Suppressor macrophage treated with lipopolysaccharide for 4 hours (primary cell): ENCODE results near the gene ZNF133.
A peak's percentile ranks its signal among the peaks of the same experiment; 100 is the strongest.
"Not testable (repeated sequence)": the region's sequence is repeated elsewhere in the genome, so short reads cannot be mapped to it uniquely, and the experiment has no call there.

ENCODE experiments used
- DNase-seq: peaks from one replicate; pipeline ENCODE4 v3.0.0-alpha.2; 2020

The ZNF133 gene

GRCh38 chr20:18287546-18287914 lies 797 bp upstream of the ZNF133 start:
- DNase-seq, result no peak

DNA sequence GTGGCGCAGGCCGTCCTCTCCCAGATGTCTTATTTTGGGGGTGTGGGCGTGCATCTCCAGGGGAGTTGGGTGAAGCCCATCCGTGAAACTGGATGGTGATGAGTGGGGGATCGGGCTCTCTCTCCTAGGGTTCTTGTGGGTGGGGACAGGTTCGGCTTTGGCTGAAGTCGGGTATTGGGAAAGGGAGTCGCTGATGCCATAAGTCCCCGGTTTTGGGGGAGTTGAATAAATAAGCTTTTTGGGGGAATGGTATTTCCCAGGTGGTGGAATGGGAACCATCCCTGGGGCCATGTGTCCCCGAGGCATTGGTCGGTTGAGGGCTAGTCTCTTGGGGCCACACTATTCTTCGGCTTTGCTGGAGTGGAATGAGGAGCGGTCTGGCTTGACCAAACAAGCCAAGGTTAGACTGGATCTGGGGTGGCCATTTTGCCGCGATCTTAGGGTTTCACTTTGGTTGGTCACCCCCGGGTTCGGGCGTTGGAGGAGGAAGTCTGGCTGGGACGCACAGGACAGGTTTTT lies 481 bp downstream of the ZNF133 start:
- DNase-seq, result peak; percentile 22

DNA sequence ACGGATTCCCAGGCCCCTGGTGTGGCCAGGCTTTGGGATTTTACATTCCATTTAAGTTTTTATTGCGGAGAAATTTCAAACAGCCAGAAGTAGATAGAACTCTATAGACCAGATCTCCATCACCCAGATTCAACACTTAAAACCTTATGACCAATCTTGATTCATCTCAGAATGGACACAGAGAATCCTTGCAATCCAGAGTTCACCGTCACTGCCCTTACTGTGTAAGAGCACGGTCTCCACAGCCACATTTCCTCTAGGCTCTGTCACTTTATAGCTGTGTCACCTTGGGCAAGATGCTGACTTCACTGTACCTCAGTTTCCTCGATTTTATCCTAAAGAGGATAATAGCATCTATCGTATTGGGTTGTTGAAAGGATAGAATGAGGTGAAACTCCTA lies 979 bp downstream of the ZNF133 start:
- no peak for DNase-seq

DNA sequence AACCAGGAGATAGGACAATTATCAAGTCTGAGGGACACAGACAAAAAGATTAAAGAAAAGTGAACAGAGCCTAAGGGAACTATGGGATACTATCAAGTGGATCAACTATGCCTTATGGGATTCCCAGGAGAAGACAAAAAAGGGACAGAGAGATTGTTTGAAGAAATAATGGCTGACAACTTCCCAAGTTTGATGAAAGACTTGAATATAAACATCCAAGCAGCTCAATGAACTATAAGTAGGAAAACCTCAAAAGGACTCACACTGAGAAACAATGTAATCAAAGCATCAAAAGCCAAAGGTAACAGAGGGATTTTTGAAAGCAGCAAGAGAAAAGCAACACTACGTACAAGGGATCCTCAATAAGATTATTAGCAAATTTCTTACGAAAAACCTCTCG lies 11.0 kb downstream of the ZNF133 start:
- no peak for DNase-seq

- DNase-seq, result no peak
These were observed 16.3 kb downstream of the ZNF133 start for GRCh38 chr20:18304618-18305017.

GRCh38 chr20:18307301-18307700 lies 19.0 kb downstream of the ZNF133 start:
- no peak for DNase-seq

DNA sequence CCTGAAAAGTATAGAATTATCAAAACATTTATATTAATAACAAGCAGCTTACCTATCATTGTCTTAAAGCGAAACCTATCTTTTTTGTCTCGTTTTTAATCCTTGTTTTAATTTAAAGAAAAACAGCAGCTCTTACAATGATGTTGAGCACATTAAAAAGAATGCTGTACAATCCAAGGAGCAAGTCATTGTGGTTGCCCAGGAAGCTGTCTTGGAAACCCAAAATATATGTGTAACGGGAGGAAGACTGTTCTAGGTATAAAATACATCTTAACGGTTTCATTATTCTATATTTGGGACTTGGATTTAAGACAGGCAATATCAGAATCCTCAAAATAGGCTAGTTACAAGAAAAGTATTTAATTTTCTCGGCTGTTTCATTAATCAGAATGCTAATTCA lies 21.7 kb downstream of the ZNF133 start:
- no peak for DNase-seq

DNA sequence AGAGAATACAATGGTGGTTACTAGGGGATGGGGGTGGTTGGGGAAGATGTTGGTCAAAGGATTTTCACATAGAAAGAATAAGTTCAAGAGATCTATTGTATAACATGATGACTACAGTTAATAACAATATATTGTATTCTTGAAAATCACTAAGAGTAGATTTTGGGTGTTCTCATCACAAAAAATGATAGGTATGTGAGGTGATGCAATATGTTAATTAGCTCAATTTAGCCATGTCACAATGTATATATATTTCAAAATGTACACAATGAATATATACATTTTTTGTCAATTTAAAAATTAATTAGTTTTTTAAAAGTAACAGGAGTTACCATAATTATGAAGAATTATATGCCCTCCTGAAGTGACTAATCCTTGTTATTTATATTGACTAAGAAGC lies 22.3 kb downstream of the ZNF133 start:
- no peak for DNase-seq

GRCh38 chr20:18312723-18313122 lies 24.4 kb downstream of the ZNF133 start:
- no peak for DNase-seq

GRCh38 chr20:18313411-18313810 lies 25.1 kb downstream of the ZNF133 start:
- DNase-seq, result no peak

- DNase-seq, result no peak
These were observed 26.6 kb downstream of the ZNF133 start for GRCh38 chr20:18314786-18315406.

GRCh38 chr20:18316166-18316565 lies 27.8 kb downstream of the ZNF133 start:
- DNase-seq, result no peak

GRCh38 chr20:18321316-18321715 lies 33.0 kb downstream of the ZNF133 start:
- no peak for DNase-seq

- no peak for DNase-seq
These were observed 33.9 kb downstream of the ZNF133 start for GRCh38 chr20:18321976-18322950.

- no peak for DNase-seq
These were observed 35.4 kb downstream of the ZNF133 start for GRCh38 chr20:18323705-18324104.

DNA sequence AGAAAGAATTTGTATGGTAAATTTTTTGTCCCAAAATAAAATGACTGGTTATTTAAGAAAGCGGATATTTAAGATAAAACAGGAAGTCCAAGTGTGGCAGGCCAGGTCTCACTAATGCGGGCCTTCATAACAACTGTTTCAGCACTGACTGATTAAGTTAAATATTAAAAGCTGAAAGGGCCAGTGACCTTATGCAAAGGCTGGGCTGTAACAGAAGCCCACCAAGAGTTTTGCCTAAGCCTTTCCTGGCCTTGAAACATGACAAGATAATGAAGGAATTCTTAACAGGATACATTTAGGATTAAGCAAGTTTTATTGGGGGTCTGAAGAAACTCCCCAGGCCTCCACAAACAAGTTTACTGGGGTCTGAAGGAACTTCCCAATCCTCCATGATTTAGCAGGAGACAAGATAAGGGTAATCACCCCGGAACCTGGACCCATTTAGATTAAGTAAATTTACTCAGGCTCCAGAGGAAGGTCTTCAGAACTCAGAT lies 36.3 kb downstream of the ZNF133 start:
- no peak for DNase-seq

DNA sequence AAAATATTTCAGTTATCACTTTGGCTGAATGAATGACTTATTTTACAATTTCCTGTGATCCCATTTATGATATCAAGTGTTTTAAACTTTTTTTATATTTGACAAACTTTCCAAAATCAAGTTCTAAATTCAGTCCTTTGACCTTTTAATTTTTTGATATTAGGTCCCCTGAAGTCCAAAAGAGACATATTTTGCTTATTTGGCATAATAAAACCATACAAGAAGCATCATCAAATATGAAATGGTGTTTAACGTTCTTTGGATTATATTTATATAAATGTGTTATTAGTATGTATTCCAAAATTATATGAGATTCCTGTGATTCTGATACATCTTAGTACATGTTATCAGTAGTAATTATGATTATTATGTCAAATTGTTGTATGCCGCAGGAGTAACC lies 38.7 kb downstream of the ZNF133 start:
- DNase-seq, result no peak

- DNase-seq, result no peak
These were observed 43.4 kb downstream of the ZNF133 start for GRCh38 chr20:18331694-18332093.

- not testable (repeated sequence) for DNase-seq
These were observed 61.4 kb downstream of the ZNF133 start for GRCh38 chr20:18349749-18350148.

- DNase-seq, result no peak
These were observed 71.5 kb downstream of the ZNF133 start for GRCh38 chr20:18359854-18360253.

DNA sequence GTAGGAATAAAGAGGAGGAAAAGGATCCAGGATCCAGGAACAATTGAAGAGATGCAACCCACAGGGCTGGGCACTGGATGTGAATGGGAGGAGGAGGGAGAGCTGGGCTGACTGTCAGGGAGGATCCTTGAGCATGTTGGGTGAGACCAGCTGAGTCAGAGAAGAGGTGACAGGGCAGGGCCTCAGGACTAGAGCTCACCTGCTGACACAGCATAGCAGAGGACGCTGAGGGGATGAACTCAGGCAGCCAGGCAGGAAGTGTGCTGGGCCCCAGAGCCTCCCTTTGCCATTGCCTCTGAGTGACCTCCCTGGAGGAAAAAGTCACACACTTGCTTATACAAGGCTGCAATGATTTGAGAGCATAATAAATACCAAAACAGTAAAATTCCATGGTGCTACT lies 72.3 kb downstream of the ZNF133 start:
- no peak for DNase-seq

DNA sequence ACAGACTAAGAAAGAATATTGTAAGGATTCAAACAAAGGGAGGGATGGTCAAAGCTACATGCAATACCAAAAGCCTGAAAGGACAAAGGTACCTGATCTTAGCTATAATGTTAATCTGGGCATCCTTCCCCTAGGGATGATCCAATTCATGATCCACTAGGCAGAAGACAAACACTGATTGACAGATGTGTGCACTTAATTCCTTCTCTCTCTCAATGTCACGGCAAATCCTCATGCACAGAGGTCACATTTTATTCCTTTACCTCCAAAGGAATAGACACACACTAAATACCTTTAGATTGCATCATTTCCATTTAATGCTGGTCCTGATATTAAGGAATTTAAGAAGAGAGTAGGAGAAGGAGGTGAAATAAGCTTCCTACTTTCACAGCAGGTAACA lies 73.4 kb downstream of the ZNF133 start:
- DNase-seq, result no peak

DNA sequence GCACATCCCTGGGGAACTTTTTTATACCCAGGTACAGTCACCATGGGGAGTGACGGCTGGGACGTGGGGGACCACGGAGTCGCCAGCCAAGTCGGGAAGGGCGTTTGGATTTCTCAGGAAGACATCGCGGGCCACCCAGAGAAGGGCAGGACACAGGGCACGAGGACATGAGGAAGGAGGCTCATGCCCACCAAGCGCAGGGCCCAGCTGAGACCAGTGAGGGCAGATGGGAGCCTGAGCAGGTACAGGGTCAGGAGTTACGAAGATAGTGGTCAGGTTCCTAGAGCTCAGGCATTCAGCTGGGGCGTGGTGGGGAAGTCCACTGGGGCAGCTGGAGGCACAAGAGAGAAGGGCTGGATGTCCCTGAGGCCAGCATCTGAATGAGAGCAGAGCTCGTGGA lies 74.6 kb downstream of the ZNF133 start:
- DNase-seq, result no peak

GRCh38 chr20:18363708-18364107 lies 75.4 kb downstream of the ZNF133 start:
- DNase-seq, result no peak
